ENCODE measurements around the gene LTBP1.

The LTBP1 gene

GRCh38 chr2:33236482-33237385 is 290.0 kb downstream of the LTBP1 start:
- DNase-seq, result no peak

GRCh38 chr2:33238111-33238510 is 291.4 kb downstream of the LTBP1 start:
- DNase-seq, result no peak

GRCh38 chr2:33240178-33240577 is 293.4 kb downstream of the LTBP1 start:
- DNase-seq, result no peak

GRCh38 chr2:33241072-33241471 is 294.3 kb downstream of the LTBP1 start:
- no peak for DNase-seq

DNA sequence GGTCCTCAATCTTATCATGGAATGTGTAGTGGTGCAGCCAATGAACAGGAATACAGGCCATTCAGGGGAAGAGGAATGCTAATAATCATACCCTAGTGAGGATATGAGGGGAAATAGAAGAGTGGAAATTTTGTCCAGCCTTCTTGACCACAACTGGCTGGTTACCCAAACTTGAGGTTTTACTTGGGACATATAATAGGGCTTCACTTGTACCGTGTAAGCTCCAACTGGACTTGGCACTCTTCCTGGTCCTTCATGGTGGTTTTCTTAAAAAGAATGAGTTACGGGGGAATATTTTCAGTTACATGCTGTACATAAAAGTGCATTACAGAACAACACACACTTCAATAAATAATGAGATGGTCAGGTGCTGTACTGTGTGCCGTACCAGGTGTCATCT is 294.8 kb downstream of the LTBP1 start:
- DNase-seq, result no peak

DNA sequence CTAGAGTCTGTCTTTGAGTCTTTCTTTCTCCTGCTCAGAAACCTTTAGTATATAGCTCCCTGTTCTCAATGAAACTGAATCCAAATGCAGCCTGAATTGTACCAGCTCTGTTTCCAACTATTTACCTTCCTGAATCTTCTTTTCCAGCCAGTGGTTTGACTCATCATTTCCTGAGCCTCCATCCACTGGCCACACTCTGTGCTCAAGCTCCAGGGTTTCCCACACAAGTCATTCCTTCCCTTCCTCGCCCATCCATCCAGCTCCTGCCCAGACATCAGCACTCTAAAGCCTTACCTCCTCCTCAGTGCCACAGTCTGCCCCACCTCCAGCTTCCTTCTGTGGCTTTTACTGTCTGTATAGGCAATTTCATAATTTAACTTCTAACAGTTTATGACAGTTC is 296.1 kb downstream of the LTBP1 start:
- no peak for DNase-seq

- no peak for DNase-seq
Measured at GRCh38 chr2:33246432-33246831, 299.7 kb downstream of the LTBP1 start.

- no peak for DNase-seq
Measured at GRCh38 chr2:33247365-33247764, 300.6 kb downstream of the LTBP1 start.

DNA sequence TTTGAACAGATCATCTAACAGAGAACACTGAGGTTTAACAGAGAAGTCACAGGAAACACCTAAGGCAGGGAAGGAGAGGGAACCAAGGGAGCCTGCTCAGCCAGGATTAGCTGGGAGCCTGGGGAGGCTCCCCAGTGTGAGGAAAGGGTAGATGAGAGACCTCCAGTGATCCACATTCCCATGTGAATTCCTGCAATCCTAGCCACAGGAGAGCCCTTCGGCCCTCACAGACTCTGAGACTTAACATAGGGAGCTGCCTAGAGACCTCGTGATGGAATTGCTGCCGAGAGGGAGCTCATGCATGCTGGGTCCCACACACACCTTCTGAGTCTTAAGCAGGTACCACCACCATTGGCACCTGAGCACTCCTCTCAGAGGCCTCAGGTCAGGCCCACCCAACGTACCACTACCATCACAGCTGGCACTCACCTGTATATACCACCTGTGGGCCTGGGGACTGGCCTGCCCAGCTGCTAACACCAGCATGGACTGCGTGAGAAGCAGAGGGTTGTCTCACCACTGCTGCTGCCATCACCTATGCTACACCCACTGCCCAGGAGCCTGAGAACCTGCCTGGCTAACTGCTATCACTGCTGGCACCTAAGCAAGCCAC is 303.8 kb downstream of the LTBP1 start:
- no peak for DNase-seq

GRCh38 chr2:33256162-33256755 is 309.5 kb downstream of the LTBP1 start:
- no peak for DNase-seq

DNA sequence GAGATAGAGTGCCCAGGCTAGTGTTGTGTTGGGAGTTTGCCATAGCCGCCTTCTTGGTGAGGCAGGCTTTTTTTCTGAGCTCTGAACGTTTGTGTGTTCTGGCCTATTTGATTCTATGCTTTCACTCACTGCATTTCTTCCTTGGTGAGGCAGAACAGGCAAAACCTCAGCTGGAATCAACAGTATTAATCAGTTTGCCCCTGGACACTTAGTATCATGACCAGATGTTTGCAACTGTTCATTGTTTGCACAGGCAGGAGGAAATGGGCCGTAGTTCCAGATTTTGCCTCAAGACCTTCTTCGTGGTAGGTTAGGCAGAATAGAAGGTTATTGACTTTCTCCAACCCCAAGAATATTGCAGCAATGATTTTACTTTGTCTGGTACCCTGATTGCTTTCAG is 311.6 kb downstream of the LTBP1 start:
- no peak for DNase-seq

- no peak for DNase-seq
Measured at GRCh38 chr2:33262097-33262496, 315.3 kb downstream of the LTBP1 start.

DNA sequence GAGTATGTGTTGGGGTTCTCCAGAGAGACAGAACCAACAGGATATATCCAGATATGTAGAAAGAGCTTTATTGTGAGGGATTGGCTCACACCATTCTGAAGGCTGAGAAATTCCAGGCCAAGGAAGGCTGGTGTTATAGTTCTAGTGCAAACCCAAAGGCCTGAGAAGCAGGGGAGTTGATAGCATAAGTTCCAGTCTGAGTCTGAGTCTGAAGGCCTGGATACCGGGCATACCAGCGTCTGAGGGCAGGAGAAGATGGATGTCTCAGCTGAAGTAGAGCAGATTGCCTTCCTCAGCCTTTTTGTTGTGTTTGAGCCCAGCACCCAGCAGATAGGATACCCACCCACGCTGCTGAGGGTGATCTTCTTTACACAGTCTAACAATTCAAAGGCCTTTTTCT is 318.0 kb downstream of the LTBP1 start:
- DNase-seq, result no peak

GRCh38 chr2:33265584-33266338 is 319.0 kb downstream of the LTBP1 start:
- no peak for DNase-seq

- no peak for DNase-seq
Measured at GRCh38 chr2:33266467-33266866, 319.7 kb downstream of the LTBP1 start.

DNA sequence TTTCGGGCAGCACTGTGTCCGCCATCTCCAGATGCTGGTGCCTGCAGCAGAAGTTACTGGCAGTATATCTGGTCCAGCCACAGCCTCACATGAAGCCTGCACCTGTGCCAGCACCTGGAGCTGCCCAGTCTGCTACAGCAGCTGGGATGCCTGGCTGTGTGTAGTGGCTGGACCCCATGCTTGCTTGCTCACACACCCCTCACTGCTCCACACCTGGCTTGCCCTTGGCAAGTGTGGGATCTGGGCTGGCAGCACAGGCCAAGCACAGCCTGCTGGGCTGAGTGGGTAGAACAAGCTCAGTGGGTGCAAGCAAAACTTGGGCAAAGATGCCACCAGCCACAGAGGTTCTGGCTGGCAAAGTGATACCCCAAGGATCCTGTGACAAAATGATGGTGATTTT is 320.3 kb downstream of the LTBP1 start:
- DNase-seq, result no peak

DNA sequence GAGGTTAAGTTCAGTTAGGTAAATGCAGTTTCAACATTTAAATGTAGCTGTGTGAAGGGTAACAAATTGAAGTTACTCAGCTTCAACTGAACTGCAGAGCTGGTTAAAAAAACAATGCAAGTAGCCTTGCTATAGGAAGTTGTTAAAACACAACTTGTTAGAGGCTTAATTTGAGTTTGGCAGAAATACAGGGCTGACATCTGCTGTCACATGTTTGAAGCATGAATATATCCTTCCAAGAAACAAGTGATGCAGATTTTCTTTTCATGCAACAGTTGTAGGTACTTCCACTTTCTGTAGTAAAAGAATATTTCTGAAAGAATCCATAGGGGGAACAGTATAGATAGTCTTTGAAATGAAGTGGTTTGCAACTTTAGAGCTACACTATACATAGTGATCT is 321.0 kb downstream of the LTBP1 start:
- DNase-seq, result no peak

- DNase-seq, result no peak
Measured at GRCh38 chr2:33268246-33268831, 321.6 kb downstream of the LTBP1 start.

GRCh38 chr2:33272001-33272400 is 325.2 kb downstream of the LTBP1 start:
- no peak for DNase-seq

- DNase-seq, result no peak
Measured at GRCh38 chr2:33273479-33273878, 326.7 kb downstream of the LTBP1 start.

- DNase-seq, result no peak
Measured at GRCh38 chr2:33274524-33274923, 327.8 kb downstream of the LTBP1 start.

DNA sequence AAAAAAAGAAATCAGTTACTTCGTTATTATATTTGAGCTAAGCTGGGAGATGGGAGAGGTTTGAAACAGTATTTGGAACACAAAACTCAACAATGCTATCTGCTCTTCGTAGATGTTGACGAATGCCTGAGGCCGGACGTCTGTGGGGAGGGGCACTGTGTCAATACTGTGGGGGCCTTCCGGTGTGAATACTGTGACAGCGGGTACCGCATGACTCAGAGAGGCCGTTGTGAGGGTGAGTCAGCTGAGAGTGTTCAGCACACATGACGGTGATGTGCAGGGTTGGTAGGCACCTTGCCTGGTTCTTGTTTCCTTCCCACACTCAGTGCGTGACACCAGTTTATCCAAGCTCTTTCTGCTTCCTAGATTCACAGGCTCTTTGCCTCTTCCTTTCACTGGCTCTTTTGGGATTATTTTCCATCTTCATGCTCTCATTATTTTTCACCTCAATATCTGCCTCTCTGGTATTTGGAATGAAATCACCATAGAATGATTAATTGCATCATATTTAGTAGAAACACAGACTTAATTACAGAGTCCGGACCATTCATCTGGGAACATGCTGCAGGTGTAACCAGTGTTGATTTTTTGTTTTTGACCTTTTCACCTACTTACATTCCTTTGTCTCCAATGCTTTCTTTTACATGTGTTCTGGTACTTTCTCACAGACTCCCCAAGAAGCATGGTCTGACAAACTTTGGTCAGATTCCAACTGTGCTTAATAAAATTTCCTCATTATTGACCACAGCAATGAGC is 329.1 kb downstream of the LTBP1 start:
- no peak for DNase-seq

Measured in NCI-H1436 treated with DMSO at 0.1 percent for 48 hours (cell line).